ENCODE results near the gene DNM3. TPM values are rescaled to one million over a fixed set of nuclear protein-coding genes. Genes with fewer than 3 reads are reported as not detected.
"Not testable (repeated sequence)": the region's sequence is repeated elsewhere in the genome, so short reads cannot be mapped to it uniquely, and the experiment has no call there.

The DNM3 gene
- polyA plus RNA-seq, 3 donors = 0.15 TPM; not detected in 2

- Mint-ChIP-seq H3K27ac (no peak overlapping the region), H3K9me3 (peaks cover 2 to 15% (median 9%) of the 10 kb centered on the region in 7 donors), H3K27me3 (ENCODE audit: low read depth in 3 of 3) (no peaks in the 10 kb centered on the region), H3K36me3 (no peaks in the 10 kb centered on the region), H3K4me1 (peaks cover 4% of the 10 kb centered on the region), H3K4me3 (no peak overlapping the region)
- Histone ChIP-seq H3K9me3 (replicated peaks in 1 of 2; ENCODE audit: control insufficient read depth in 1 of 2, insufficient read depth in 1 of 2, low read length in 2 of 2) (peaks cover 5 to 15% of the 10 kb centered on the region in 2 donors), H3K27me3 (ENCODE audit: control insufficient read depth in 2 of 2, insufficient read depth in 2 of 2, low read length in 2 of 2) (no peaks in the 10 kb centered on the region), H3K9ac (ENCODE audit: insufficient read depth, low read length, poor library complexity, severe bottlenecking) (no peak overlapping the region), H4K20me1 (ENCODE audit: insufficient read depth, low read length) (no peaks in the 10 kb centered on the region), H3K4me1 (ENCODE audit: control insufficient read depth in 1 of 2, insufficient read depth in 2 of 2, low read length in 2 of 2) (peaks cover 0 to under 1% of the 10 kb centered on the region in 2 donors), H3K4me3 (replicated peaks in 1 of 3; ENCODE audit: low read depth in 2 of 3, low read length in 3 of 3) (no peak overlapping the region), H3K79me2 (ENCODE audit: insufficient read depth, low read length) (no peaks in the 10 kb centered on the region), H3K4me2 (replicated peaks; ENCODE audit: extremely low read depth, low read length, poor library complexity, severe bottlenecking) (no peak overlapping the region), H3K27ac (ENCODE audit: low read depth in 1 of 2, low read length in 2 of 2) (no peak overlapping the region), H3K36me3 (replicated peaks in 1 of 2; ENCODE audit: control insufficient read depth in 1 of 2, insufficient read depth in 2 of 2, low read length in 2 of 2) (no peaks in the 10 kb centered on the region), H2AFZ (ENCODE audit: insufficient read depth, low read depth, low read length, poor library complexity, severe bottlenecking) (no peak overlapping the region)
- no peak for DNase-seq
- TF ChIP-seq CTCF (IDR thresholded peaks at IDR 0.05) = no peak
- intact Hi-C loops (cut with micrococcal nuclease) = no loop called here
These were observed 522.6 kb downstream of the DNM3 start for GRCh38 chr1:172363852-172364251.

- H3K36me3 Mint-ChIP-seq; H3K9ac ChIP-seq (ENCODE audit: insufficient read depth, low read length, poor library complexity, severe bottlenecking); H3K4me1 Mint-ChIP-seq; H3K4me3 Mint-ChIP-seq; H2AFZ ChIP-seq (ENCODE audit: insufficient read depth, low read depth, low read length, poor library complexity, severe bottlenecking); H3K27me3 ChIP-seq (ENCODE audit: control insufficient read depth in 2 of 2, insufficient read depth in 2 of 2, low read length in 2 of 2); H3K4me3 ChIP-seq (replicated peaks in 1 of 3; ENCODE audit: low read depth in 2 of 3, low read length in 3 of 3); H3K27ac Mint-ChIP-seq; H3K4me1 ChIP-seq (ENCODE audit: control insufficient read depth in 1 of 2, insufficient read depth in 2 of 2, low read length in 2 of 2); H3K4me2 ChIP-seq (replicated peaks; ENCODE audit: extremely low read depth, low read length, poor library complexity, severe bottlenecking); H3K36me3 ChIP-seq (replicated peaks in 1 of 2; ENCODE audit: control insufficient read depth in 1 of 2, insufficient read depth in 2 of 2, low read length in 2 of 2); intact Hi-C loops (cut with micrococcal nuclease); H3K27me3 Mint-ChIP-seq (ENCODE audit: low read depth in 3 of 3); DNase-seq; H3K79me2 ChIP-seq (ENCODE audit: insufficient read depth, low read length); H4K20me1 ChIP-seq (ENCODE audit: insufficient read depth, low read length); H3K27ac ChIP-seq (ENCODE audit: low read depth in 1 of 2, low read length in 2 of 2): not testable (repeated sequence)
- WGBS (ENCODE audit: insufficient coverage) = no CpG with 5 or more reads among the region's 3 CpGs
- peaks cover 2 to 13% (median 12%) of the 10 kb centered on the region in 7 donors for H3K9me3 Mint-ChIP-seq
- peaks cover 0 to 12% of the 10 kb centered on the region in 2 donors for H3K9me3 ChIP-seq (replicated peaks in 1 of 2; ENCODE audit: control insufficient read depth in 1 of 2, insufficient read depth in 1 of 2, low read length in 2 of 2)
These were observed 530.3 kb downstream of the DNM3 start for GRCh38 chr1:172371646-172372045.
